Right renal cortex interstitium (tissue), 3 donors: ENCODE measurements around the gene CHD2. TPM values are rescaled to one million over a fixed set of nuclear protein-coding genes. Genes with fewer than 3 reads are reported as not detected.

Experiments used
- DNase-seq, 3 donors: peaks; one replicate each; pipeline ENCODE4 v3.0.0-alpha.2; 2013; ENCODE audit warnings: low read depth in 3 of 3, low spot score in 2 of 3
- polyA plus RNA-seq, 3 donors: library from polyadenylated mRNA; unstranded; fragments of 120-200 nt; gene quantifications; one replicate each; pipeline ENCODE4 v1.2.1, GENCODE V29; 2013; ENCODE audit not compliant: insufficient read length in 3 of 3

The CHD2 gene
- polyA plus RNA-seq, 3 donors = 89.8 to 120 (median 105) TPM

DNA sequence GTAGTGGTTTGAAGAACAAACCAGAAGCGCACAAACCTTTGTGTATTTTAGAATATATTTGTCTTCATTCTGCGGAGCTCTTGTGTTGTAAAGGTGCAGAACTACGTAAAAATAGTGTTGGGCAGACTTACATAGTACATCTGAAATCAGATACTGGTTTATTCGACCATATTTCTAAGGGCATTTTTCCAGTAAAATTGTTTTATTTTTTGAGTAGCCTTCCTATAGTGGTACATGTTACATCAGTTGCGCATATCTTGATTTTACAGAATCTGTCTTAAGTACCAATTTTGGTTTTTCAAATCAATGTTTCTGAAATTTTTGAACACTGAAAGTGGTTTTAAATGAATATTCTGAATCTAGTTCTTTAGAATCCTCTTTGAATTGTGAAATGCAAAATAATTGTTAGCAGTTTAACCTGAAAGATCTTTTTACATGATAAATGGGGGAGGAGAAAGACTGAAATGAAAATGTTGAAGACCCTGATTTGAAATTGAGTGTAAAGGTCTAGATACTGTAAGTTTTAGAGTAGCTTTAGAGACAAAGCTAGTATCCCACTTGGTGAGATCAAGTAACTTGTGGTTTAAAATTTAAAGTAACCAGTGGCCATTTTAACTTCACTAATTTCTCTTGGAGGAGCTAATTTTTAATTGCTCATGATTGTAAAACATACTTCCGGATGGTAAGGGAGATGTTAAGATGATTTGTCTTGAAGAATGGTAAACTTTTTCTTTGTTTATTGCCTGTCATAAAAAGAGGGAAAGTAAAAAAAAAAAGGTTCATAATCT is 15.5 kb upstream of the CHD2 start:
- DNase-seq = no peak

DNA sequence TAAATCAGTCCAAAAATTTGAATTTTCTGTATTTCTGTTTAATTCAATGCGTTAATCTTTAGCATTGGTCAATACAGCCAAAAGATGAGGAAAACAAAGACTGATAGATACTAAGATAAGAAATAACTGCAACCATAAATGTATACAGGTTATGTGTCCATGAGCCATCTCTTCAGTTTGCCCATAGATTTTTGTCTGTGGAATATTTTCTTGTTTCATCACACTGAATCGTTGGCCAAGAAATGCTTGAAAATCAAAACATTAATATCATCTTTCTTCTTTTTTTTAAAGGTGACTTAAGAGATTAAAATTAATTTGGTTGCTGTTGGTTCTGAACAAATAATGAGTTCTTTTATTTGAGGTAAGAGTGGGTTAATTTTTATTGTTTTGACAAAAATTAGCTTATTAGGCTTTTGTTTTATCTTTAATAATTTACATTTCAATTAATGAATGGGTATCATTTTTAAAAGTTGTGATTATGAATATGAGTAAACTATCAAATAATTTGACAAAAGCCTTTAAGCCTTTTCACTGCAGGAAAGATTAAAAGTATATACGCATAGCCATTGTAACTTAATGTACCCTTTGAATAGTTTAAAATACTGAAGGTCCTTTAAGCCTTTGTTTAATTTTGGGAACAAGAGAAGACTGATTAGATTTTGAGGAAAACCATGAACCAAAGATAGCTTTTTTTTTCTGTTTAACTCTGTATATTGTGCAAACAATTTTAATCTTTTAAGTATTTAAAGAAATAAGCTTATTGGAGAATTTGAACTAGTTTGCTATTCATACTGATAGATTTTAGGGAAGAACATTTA is 14.7 kb upstream of the CHD2 start:
- no peak for DNase-seq

DNA sequence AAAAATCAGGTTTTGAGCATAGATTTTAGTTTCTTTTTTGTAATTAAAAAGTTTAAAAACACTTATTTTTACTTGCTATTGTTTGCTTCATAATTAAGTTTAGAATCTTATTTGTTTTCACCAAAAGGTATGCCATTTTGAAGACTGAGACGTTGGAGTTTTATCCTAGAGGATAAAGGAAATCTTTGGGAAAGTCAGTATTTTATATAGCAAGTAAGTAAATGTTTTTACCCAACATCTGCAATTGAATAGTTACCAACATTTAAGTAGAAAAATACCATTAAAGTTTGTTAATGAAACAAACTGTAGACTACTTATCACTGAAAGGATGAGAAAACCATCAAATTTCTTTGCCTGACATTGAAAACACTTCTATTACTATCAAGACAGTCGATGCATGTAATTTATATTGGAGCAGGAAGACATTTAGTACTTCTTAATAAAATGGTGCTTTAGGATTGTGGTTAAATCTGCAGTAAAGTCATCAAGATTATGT is 14.0 kb upstream of the CHD2 start:
- no peak for DNase-seq

DNA sequence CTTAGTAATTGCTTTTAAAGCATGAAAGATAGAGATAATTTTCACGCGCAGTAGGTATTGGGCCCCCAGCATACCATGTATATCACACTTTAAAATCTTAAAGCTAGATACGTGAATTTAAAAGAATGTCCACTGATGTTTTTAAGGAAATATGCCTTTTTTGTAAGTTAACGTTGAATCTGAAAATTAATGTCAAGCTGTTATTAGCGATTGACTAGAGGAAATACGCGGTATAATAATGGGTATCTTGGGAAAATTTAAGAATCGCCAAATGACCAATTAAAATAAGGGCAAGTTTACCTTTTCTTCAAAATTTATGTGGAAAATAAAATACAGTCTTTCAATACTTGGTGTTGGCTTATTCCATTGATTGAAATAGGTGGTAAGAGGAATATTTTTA is 13.3 kb upstream of the CHD2 start:
- no peak for DNase-seq

DNA sequence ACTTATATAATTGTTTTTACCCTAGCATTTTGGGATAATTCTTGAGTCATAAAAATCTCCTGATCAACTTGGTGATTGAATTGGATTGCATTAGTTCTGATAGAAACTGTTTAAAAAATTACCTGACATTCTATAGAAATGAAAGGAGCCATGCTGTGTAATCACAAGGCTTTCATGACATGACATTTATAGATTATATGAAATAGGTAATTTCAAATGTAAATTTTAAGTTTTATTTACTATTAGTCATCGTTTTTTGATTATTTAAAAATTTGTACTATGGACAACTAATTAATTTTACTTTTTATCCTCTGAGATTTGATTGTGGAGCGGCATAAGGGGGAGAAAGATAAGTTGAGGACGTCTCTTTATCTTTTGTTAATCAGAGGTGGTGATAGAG is 12.3 kb upstream of the CHD2 start:
- DNase-seq = no peak

DNA sequence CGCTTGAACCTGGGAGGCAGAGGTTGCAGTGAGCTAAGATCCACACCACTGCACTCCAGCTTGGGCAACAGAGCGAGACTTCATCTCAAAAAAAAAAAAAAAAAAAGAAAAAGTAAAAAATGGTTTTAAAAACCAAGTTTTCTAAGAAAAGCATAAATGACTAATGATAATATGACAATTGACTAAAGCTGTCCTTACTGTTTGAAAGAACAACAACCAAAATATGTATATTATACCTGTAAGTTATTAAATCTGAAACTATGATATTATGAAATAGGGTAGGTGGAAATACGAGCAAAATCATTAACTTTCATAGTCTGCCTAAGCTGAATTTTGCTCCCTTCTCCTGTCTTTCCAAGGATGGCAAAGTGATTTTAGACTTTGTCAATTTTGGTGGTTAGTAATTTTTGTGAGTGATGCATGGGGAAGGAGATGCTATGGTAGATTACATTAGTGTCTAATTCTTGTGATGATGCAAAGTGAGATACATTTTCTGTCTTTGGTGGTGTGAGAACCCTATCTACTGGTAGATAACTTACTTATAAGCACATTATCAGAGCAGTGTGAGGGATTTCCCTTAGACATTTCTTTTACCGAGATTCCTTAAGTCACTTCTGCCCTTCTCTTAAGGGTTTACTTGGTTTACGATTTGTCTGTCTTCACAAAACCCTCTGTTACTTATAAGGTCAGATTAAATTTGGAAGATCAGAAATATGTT is 10.6 kb upstream of the CHD2 start:
- DNase-seq = no peak

- no peak for DNase-seq
These were observed 8.5 kb upstream of the CHD2 start for GRCh38 chr15:92891533-92892200.

DNA sequence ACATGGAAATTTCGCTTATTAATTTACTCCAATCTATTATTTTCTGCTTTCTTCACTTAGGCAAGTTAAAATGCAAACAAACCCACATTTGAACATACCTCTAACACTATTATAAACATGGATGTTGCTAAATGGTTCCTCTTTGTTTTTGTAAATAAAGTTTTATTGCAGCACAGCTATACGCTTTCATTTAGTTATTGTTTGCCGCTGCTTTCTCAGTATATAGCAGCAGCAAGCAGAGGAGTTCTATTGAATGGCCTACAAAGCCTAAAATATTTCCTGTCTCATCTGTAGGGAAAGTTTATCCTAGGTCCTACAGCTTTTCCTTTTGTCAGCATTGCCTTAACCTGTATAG is 7.9 kb upstream of the CHD2 start:
- no peak for DNase-seq

- DNase-seq = no peak
These were observed 6.9 kb upstream of the CHD2 start for GRCh38 chr15:92893200-92893599.

DNA sequence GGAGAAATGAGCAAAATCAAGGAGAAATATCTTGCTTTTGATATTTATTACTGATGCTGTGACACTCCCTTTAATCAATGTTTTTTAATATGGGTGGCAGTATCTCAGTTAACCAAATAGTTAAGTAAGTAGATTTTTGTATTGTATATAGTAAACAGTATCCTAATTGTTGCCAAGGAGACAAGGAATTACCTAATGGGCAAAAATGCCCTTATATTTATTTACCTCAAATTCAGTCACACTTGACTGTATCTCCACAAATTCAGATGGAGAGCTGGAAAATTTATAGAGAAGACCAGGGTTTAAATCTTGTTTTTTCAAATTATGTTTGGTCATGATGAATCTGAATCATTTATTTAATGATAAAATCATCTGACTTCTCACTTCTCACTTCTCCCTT is 3.6 kb upstream of the CHD2 start:
- no peak for DNase-seq

GRCh38 chr15:92897620-92898019 is 2.5 kb upstream of the CHD2 start:
- DNase-seq = no peak

GRCh38 chr15:92898988-92899582 is 1.0 kb upstream of the CHD2 start:
- no peak for DNase-seq

DNA sequence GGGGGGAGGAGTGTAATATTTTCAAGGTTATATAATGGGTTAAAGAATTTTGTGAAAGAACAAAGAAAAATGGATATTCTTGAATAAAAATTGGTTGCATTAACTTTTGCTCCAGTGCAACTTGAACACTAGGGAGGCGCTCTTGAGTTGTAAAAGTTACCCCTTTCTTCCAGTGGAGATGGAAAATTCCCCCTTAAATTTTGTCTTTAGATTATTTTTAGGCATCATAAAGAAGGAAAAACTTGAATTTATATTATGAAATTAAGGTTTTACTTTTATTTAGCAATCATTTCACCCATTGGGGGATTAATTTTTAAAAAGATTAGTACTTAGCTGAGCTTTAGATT is 550 bp upstream of the CHD2 start:
- no peak for DNase-seq

DNA sequence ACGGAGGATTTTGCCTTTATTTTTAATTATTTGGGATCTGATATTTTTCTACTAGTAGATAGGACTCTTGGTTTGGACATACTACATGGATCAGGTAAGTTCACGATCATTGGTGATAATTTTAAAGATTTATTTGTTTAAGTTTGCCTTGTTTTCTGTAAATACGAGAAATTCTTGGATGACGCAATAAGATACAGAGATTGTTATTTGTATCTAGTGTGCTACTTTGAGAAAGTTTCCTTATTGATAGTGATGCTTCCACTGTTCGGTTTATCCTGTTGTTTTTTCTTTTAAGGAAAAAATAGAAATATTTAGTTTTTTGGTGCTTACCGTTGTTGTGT is 577 bp downstream of the CHD2 start:
- no peak for DNase-seq

DNA sequence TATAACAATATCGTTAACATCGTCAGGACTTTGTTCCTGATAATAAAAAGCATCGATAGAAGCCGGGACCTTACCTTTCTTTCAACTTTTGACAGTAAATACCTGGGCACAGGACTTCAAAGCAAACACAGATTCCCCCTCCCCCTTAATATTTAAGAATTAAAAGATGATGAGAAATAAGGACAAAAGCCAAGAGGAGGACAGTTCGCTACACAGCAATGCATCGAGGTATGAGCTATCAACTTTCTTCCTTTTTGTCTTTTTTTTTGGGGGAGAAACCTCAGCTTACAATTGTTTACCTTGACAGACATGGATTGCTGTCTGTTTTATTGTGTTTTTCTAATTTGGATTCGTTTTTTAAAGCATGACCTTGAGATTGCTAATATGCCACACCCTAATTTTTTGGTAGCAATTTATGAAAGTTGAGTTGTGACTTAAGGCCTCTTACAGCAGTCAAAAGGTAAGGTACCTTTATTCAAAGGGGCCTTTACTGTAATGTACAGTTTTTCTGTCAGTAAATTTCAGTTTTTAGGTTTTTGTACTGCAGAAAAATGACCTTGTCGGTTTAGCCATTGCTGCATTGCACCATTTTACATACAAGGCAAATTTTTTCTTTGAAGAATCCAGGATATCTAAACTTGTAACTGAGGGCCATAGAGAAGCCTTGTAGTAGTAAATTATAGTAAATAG is 1.1 kb downstream of the CHD2 start:
- no peak for DNase-seq

- no peak for DNase-seq
These were observed 1.9 kb downstream of the CHD2 start for GRCh38 chr15:92901995-92902394.

GRCh38 chr15:92902737-92903593 is 2.8 kb downstream of the CHD2 start:
- DNase-seq = no peak

DNA sequence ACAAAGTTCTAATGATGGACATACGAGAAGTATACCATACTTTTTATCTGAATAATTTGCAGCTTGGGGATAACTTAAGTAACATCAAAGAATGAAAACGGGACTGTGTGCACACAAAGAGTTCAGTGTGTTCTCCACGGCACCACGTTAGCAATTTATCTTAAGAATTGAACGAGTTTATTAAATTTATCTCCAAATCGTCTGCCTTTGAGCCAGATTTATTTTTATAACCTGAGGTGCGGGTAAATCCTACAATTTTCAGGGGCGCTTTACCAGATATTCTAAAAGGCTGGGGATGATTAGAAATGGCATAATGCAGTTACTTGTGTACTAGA is 3.5 kb downstream of the CHD2 start:
- DNase-seq = no peak

- peak in 2 of 3 donors; percentile 95 to 96 for DNase-seq
These were observed 4.0 kb downstream of the CHD2 start for GRCh38 chr15:92903966-92904721.
